ENCODE measurements around the gene HLCS. TPM values are rescaled to one million over a fixed set of nuclear protein-coding genes. Genes with fewer than 3 reads are reported as not detected.

HLCS gene
- total RNA-seq, 1 donor from 2014 or later, result 42.6 TPM

GRCh38 chr21:36724660-36725059 lies 241.8 kb downstream of the HLCS start:
- no peak for DNase-seq (ENCODE audit: low read depth)

- DNase-seq (ENCODE audit: low read depth), result no peak
Measured at GRCh38 chr21:36723371-36723881, 243.0 kb downstream of the HLCS start.

- DNase-seq (ENCODE audit: low read depth), result no peak
Measured at GRCh38 chr21:36722370-36723368, 243.8 kb downstream of the HLCS start.

- DNase-seq (ENCODE audit: low read depth), result no peak
Measured at GRCh38 chr21:36721817-36722216, 244.7 kb downstream of the HLCS start.

GRCh38 chr21:36719614-36720013 lies 246.9 kb downstream of the HLCS start:
- DNase-seq (ENCODE audit: low read depth), result no peak

- DNase-seq (ENCODE audit: low read depth), result peak; percentile 56
Measured at GRCh38 chr21:36718951-36719501, 247.4 kb downstream of the HLCS start.

- peak; percentile 70 for DNase-seq (ENCODE audit: low read depth)
Measured at GRCh38 chr21:36717976-36718375, 248.5 kb downstream of the HLCS start.

GRCh38 chr21:36716836-36717235 lies 249.6 kb downstream of the HLCS start:
- DNase-seq (ENCODE audit: low read depth), result no peak

- DNase-seq (ENCODE audit: low read depth), result no peak
Measured at GRCh38 chr21:36716387-36716786, 250.1 kb downstream of the HLCS start.

- DNase-seq (ENCODE audit: low read depth), result peak; percentile 64
Measured at GRCh38 chr21:36713746-36714145, 252.7 kb downstream of the HLCS start.

- no peak for DNase-seq (ENCODE audit: low read depth)
Measured at GRCh38 chr21:36710729-36711048, 255.8 kb downstream of the HLCS start.

- DNase-seq (ENCODE audit: low read depth), result no peak
Measured at GRCh38 chr21:36709868-36710728, 256.4 kb downstream of the HLCS start.

GRCh38 chr21:36709030-36709867 lies 257.2 kb downstream of the HLCS start:
- DNase-seq (ENCODE audit: low read depth), result no peak

GRCh38 chr21:36708286-36709029 lies 258.0 kb downstream of the HLCS start:
- no peak for DNase-seq (ENCODE audit: low read depth)

GRCh38 chr21:36707763-36708285 lies 258.6 kb downstream of the HLCS start:
- no peak for DNase-seq (ENCODE audit: low read depth)

GRCh38 chr21:36706951-36707762 lies 259.3 kb downstream of the HLCS start:
- no peak for DNase-seq (ENCODE audit: low read depth)

- DNase-seq (ENCODE audit: low read depth), result no peak
Measured at GRCh38 chr21:36706482-36706852, 260.0 kb downstream of the HLCS start.

GRCh38 chr21:36705679-36706481 lies 260.6 kb downstream of the HLCS start:
- no peak for DNase-seq (ENCODE audit: low read depth)
